ENCODE measurements around the gene PDIA5.

PDIA5 gene

DNA sequence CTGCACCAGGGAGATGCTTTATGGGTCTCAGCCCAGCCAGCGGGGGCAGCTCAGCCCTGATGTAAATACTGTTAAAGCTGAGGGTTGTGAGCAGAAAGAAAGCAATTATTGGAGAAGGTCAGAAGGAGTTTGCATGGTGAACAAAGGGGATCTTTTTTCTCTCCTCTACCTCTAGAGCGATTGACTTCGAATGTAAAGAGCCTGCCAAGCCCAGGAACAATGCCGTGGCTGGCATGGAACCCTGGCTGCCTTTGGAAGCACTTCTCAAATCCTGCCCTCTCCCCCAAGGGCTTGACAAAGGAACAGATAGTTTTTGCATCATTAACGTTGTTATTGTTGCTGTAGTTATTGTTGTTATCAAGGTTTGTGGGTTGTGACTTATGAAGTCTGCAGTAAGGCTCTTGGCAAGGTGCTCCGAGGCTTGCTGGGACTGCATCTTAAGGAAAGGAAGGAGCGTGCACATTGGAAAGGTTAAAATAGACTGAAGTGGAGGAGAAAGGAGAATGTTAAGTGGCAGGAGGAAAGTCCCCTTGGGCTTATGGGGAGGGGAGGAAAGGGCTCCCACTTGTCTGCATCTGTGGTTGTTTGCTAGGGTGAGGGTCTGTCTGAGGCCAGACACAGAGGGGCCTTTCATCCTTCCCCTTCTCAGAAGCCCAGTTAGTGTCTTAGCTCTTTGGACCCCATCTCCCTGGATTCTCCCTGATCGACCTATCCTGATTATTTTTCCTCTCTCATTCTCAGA lies 16.7 kb downstream of the PDIA5 start:
- TF ChIP-seq CTCF (IDR thresholded peaks at IDR 0.05; ENCODE audit: insufficient read depth, low read depth, low read length, missing control alignments) = no peak
- no peak for DNase-seq (ENCODE audit: low read depth)
- H3K4me3 ChIP-seq (ENCODE audit: low read depth, low read length) = no peak overlapping the region

DNA sequence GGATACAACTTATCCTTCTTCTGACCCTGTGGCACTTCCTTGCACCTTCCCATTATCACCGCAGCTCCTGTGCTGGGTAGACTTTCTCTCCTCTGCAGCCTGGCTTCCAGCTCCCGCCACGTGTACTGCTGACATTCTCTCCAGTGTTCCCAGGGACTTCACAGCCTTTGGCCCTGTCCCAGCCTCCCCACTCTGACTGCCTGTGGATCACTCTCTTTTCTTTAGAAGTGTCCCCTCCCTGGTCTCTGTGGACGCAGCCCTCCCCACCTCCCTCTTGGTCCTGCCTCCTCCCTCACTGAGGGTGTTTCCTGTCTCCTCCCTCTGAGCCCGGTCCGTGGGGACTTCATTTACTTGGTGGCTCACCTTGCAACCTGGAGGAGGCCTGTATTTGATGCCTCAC lies 17.4 kb downstream of the PDIA5 start:
- H3K4me3 ChIP-seq (ENCODE audit: low read depth, low read length) = no peak overlapping the region
- no peak for DNase-seq (ENCODE audit: low read depth)

GRCh38 chr3:123084738-123085237 lies 18.0 kb downstream of the PDIA5 start:
- TF ChIP-seq CTCF (IDR thresholded peaks at IDR 0.05; ENCODE audit: insufficient read depth, low read depth, low read length, missing control alignments) = no peak
- no peak overlapping the region for H3K4me3 ChIP-seq (ENCODE audit: low read depth, low read length)
- no peak for DNase-seq (ENCODE audit: low read depth)

More for the DNA sequence above, 17.4 kb downstream of the PDIA5 start:
- TF ChIP-seq CTCF (IDR thresholded peaks at IDR 0.05; ENCODE audit: insufficient read depth, low read depth, low read length, missing control alignments) = no peak

DNA sequence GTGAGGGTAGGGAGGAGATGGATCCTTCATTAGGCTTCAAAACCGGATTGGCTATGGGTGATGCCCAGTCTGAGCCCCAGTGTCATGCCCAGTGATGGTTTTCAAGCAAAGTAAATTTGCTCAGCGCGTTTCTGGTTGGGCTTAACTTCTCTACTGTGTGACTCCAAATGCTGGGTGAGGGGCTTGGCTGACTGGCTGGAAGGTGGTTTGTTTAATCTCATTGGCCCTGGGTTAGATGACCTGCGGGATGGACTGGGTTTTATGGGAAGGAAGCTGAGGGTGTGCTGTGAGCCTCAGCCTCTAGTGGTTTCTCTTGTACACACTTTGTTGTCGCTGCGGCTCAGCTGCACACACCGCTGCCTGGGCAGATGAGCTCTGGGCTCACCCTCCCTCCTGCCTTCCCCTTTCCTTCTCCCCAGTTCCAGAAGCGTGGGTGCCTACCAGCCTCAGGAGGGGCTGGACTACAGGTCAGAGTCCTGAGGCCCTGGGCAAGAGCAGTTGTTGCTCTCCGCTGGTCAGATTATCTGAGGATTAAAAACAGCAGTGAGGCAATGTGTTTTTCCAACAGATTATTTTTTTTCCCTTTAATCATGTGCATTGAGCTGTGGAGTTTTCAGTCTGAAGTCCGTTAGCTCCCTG lies 18.6 kb downstream of the PDIA5 start:
- H3K4me3 ChIP-seq (ENCODE audit: low read depth, low read length) = no peak overlapping the region
- no peak for DNase-seq (ENCODE audit: low read depth)
- no peak for TF ChIP-seq CTCF (IDR thresholded peaks at IDR 0.05; ENCODE audit: insufficient read depth, low read depth, low read length, missing control alignments)

GRCh38 chr3:123085932-123086627 lies 19.3 kb downstream of the PDIA5 start:
- H3K4me3 ChIP-seq (ENCODE audit: low read depth, low read length) = no peak overlapping the region
- no peak for DNase-seq (ENCODE audit: low read depth)
- TF ChIP-seq CTCF (IDR thresholded peaks at IDR 0.05; ENCODE audit: insufficient read depth, low read depth, low read length, missing control alignments) = no peak

- TF ChIP-seq CTCF (IDR thresholded peaks at IDR 0.05; ENCODE audit: insufficient read depth, low read depth, low read length, missing control alignments) = no peak
- no peak overlapping the region for H3K4me3 ChIP-seq (ENCODE audit: low read depth, low read length)
- DNase-seq (ENCODE audit: low read depth) = no peak
Measured at GRCh38 chr3:123088387-123088786, 21.6 kb downstream of the PDIA5 start.
